ENCODE measurements around the gene WDR74.

The WDR74 gene

DNA sequence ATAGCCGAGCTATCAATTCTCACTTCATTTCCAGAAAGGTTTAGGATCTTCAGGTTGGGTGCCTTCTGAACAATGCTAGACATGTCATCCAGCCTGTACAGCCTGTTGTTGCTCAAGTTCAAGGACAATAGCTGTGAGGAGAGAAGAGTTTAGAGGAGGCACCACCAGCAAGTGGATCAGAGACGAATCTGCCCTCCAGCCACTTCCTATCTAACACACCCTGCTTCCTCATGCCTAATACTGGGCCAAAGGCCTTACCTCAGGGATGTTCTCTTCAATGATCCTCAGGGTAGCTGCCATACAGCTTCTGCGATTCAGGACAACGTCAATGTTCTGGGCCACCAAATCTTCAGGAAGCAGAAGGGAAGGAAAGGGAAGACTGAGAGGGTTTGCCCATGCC, 38.3 kb downstream of the WDR74 start:
- no peak overlapping the region for H3K23ac ChIP-seq (ENCODE audit: low read length)
- no peak overlapping the region for H3K4me2 ChIP-seq (ENCODE audit: low read length)
- peaks cover 12% of the 10 kb centered on the region for H3K79me1 ChIP-seq (ENCODE audit: low read length)
- peaks cover 22% of the 10 kb centered on the region for H3K36me3 ChIP-seq (ENCODE audit: control insufficient read depth, insufficient read depth, low read length)
- no CpG with 5 or more reads among the region's 4 CpGs for WGBS (ENCODE audit: extremely low coverage, insufficient coverage, low lambda C conversion rate)
- H2BK120ac ChIP-seq (ENCODE audit: low read depth, low read length) = no peak overlapping the region
- peaks cover 5% of the 10 kb centered on the region for H3K4me1 ChIP-seq (ENCODE audit: control insufficient read depth, low read depth, low read length)
- no peak overlapping the region for H2AK5ac ChIP-seq (ENCODE audit: low read length)
- no peak overlapping the region for H4K5ac ChIP-seq (ENCODE audit: low read length)
- no peak overlapping the region for H3K18ac ChIP-seq (ENCODE audit: low read length)
- no peak for DNase-seq
- no peak overlapping the region for H3K9ac ChIP-seq (ENCODE audit: low read length)
- H4K8ac ChIP-seq (ENCODE audit: low read depth, low read length) = no peak overlapping the region
- H2BK5ac ChIP-seq (ENCODE audit: low read length) = no peak overlapping the region
- no peak overlapping the region for H3K4ac ChIP-seq (ENCODE audit: low read depth, low read length)
- no peak overlapping the region for H2BK15ac ChIP-seq (replicated peaks; ENCODE audit: low read depth)
- no peak overlapping the region for H3K4me3 ChIP-seq (ENCODE audit: low read length)
- H3K27me3 ChIP-seq (ENCODE audit: insufficient read depth, low read length, poor library complexity) = no peaks in the 10 kb centered on the region
- no peak overlapping the region for H3K27ac ChIP-seq (ENCODE audit: low read depth, low read length)
- no peak overlapping the region for H3K56ac ChIP-seq (ENCODE audit: low read length)
- H3K79me2 ChIP-seq (ENCODE audit: control insufficient read depth, insufficient read depth, low read length) = peaks cover 18% of the 10 kb centered on the region

DNA sequence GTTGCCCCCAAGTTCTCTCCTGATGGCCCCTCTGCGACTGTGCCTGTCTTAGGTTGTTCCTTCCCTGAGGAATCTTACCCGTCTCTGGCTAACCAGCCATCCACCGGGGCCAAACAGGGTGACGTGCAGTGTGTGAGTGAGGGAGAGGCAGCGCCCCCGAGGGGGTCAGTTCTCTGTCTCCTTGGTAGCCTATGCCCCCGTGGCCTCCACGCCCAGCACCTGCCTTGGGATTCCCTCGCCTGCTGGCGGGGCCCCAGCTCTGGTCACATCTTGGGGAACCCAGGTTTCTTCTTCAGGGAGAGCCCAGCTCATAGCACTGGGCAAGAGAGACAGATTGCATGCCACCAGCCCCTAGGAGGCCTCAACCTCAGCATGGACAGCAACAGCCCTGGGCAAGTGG, 39.9 kb downstream of the WDR74 start:
- no peak overlapping the region for H3K23ac ChIP-seq (ENCODE audit: low read length)
- WGBS (ENCODE audit: extremely low coverage, insufficient coverage, low lambda C conversion rate) = no CpG with 5 or more reads among the region's 10 CpGs
- H2BK5ac ChIP-seq (ENCODE audit: low read length) = no peak overlapping the region
- no peak overlapping the region for H2BK15ac ChIP-seq (replicated peaks; ENCODE audit: low read depth)
- no peak overlapping the region for H4K8ac ChIP-seq (ENCODE audit: low read depth, low read length)
- H3K4ac ChIP-seq (ENCODE audit: low read depth, low read length) = no peak overlapping the region
- H3K4me2 ChIP-seq (ENCODE audit: low read length) = no peak overlapping the region
- no peak overlapping the region for H3K9ac ChIP-seq (ENCODE audit: low read length)
- H3K4me3 ChIP-seq (ENCODE audit: low read length) = no peak overlapping the region
- H3K27ac ChIP-seq (ENCODE audit: low read depth, low read length) = no peak overlapping the region
- H3K79me1 ChIP-seq (ENCODE audit: low read length) = peaks cover 11% of the 10 kb centered on the region
- H2BK120ac ChIP-seq (ENCODE audit: low read depth, low read length) = no peak overlapping the region
- DNase-seq = no peak
- H3K36me3 ChIP-seq (ENCODE audit: control insufficient read depth, insufficient read depth, low read length) = peaks cover 29% of the 10 kb centered on the region
- peaks cover 3% of the 10 kb centered on the region for H3K4me1 ChIP-seq (ENCODE audit: control insufficient read depth, low read depth, low read length)
- no peaks in the 10 kb centered on the region for H3K27me3 ChIP-seq (ENCODE audit: insufficient read depth, low read length, poor library complexity)
- H3K18ac ChIP-seq (ENCODE audit: low read length) = no peak overlapping the region
- H4K5ac ChIP-seq (ENCODE audit: low read length) = no peak overlapping the region
- H2AK5ac ChIP-seq (ENCODE audit: low read length) = no peak overlapping the region
- peaks cover 13% of the 10 kb centered on the region for H3K79me2 ChIP-seq (ENCODE audit: control insufficient read depth, insufficient read depth, low read length)
- no peak overlapping the region for H3K56ac ChIP-seq (ENCODE audit: low read length)

DNA sequence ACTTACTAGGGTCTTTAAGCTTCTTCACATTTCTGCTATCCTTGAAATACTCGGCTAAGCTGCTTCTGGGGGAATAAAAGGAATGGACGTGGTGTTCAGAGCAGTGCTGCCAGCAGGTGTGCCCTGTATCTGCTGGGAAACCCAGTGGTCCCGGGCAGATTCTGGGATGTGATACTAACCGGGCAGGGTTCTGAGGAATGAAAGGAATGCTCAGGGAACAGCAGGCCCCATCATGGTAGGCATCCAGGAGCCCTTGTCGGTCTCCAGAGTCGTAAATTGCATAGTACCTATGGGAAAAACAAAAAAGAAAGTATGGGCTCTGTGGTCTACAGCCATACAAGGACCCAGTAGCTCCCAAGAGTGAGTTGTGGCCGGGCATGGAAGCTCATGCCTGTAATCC, 43.1 kb downstream of the WDR74 start:
- Histone ChIP-seq H3K36me3 (ENCODE audit: control insufficient read depth, insufficient read depth, low read length) (peaks cover 31% of the 10 kb centered on the region), H3K4me2 (ENCODE audit: low read length) (no peak overlapping the region)

DNA sequence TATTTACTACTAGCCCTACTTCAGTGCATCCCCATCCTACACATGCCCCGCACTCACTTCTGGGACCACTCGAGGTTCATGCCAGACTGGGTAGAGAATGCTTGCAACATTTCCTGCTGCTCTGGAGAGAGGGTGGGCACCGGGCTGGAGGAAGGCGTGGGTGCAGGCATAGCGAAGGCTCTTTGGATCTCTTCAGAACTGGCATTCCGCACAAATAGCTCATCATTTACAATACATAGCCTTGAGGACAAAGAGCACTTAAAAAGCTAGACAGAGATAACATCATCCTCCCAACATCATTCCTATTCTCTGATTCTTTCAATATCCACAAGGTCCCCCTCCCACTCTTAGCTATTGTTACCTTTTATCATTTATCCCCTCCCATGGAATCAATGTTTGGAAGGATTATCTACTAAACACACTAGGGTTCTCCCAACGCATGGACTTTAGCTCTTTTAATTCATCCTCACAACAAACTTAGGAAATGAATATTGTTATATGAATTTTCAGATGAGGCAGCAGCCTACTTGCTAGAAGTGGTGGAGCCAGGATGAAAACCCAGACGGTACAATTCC, 45.1 kb downstream of the WDR74 start:
- WGBS (ENCODE audit: extremely low coverage, insufficient coverage, low lambda C conversion rate) = no CpG with 5 or more reads among the region's 8 CpGs
- peaks cover 21% of the 10 kb centered on the region for H3K36me3 ChIP-seq (ENCODE audit: control insufficient read depth, insufficient read depth, low read length)
- H3K79me1 ChIP-seq (ENCODE audit: low read length) = peaks cover 9% of the 10 kb centered on the region

More for the DNA sequence above, 43.1 kb downstream of the WDR74 start:
- Histone ChIP-seq H4K5ac (ENCODE audit: low read length) (no peak overlapping the region), H3K4me3 (ENCODE audit: low read length) (no peak overlapping the region), H3K79me2 (ENCODE audit: control insufficient read depth, insufficient read depth, low read length) (peaks cover 4% of the 10 kb centered on the region), H3K4me1 (ENCODE audit: control insufficient read depth, low read depth, low read length) (no peaks in the 10 kb centered on the region), H3K9ac (ENCODE audit: low read length) (no peak overlapping the region), H2BK5ac (ENCODE audit: low read length) (no peak overlapping the region), H3K18ac (ENCODE audit: low read length) (no peak overlapping the region), H3K79me1 (ENCODE audit: low read length) (peaks cover 2% of the 10 kb centered on the region), H2BK15ac (replicated peaks; ENCODE audit: low read depth) (no peak overlapping the region), H3K27me3 (ENCODE audit: insufficient read depth, low read length, poor library complexity) (no peaks in the 10 kb centered on the region), H2BK120ac (ENCODE audit: low read depth, low read length) (no peak overlapping the region), H3K27ac (ENCODE audit: low read depth, low read length) (no peak overlapping the region), H3K23ac (ENCODE audit: low read length) (no peak overlapping the region), H3K56ac (ENCODE audit: low read length) (no peak overlapping the region), H2AK5ac (ENCODE audit: low read length) (no peak overlapping the region), H3K4ac (ENCODE audit: low read depth, low read length) (no peak overlapping the region), H4K8ac (ENCODE audit: low read depth, low read length) (no peak overlapping the region)
- peak; percentile 63 for DNase-seq
- no CpG with 5 or more reads among the region's 7 CpGs for WGBS (ENCODE audit: extremely low coverage, insufficient coverage, low lambda C conversion rate)

DNA sequence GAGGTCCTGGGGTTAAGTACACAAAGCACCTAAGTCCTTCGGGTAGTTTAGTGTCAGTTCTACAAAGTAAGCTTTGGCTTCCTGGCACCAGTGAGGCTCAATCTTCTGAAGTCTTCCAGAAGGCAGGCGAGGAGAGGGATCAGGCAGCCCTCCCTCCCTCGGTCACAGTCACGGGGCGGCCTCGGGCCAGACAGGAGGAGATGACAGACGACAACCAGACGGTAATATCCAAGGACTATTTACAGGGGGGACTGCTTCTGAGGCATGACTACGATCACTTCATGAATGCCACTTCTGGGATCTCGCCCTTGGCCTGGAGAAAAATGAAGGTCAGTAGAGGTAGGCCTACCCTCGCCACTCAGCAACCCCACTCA, 47.2 kb downstream of the WDR74 start:
- peaks cover 28% of the 10 kb centered on the region for H3K79me2 ChIP-seq (ENCODE audit: control insufficient read depth, insufficient read depth, low read length)
- no peaks in the 10 kb centered on the region for H3K27me3 ChIP-seq (ENCODE audit: insufficient read depth, low read length, poor library complexity)
- H3K56ac ChIP-seq (ENCODE audit: low read length) = peak overlapping the region; percentile 63
- no peak overlapping the region for H2BK120ac ChIP-seq (ENCODE audit: low read depth, low read length)
- no peak overlapping the region for H3K23ac ChIP-seq (ENCODE audit: low read length)
- DNase-seq = peak; percentile 57
- H3K36me3 ChIP-seq (ENCODE audit: control insufficient read depth, insufficient read depth, low read length) = peaks cover 22% of the 10 kb centered on the region
- no CpG with 5 or more reads among the region's 11 CpGs for WGBS (ENCODE audit: extremely low coverage, insufficient coverage, low lambda C conversion rate)
- H3K4me3 ChIP-seq (ENCODE audit: low read length) = no peak overlapping the region
- H3K27ac ChIP-seq (ENCODE audit: low read depth, low read length) = peak overlapping the region; percentile 30
- H3K18ac ChIP-seq (ENCODE audit: low read length) = no peak overlapping the region
- H2BK5ac ChIP-seq (ENCODE audit: low read length) = no peak overlapping the region
- H2AK5ac ChIP-seq (ENCODE audit: low read length) = no peak overlapping the region
- H2BK15ac ChIP-seq (replicated peaks; ENCODE audit: low read depth) = no peak overlapping the region
- H4K5ac ChIP-seq (ENCODE audit: low read length) = no peak overlapping the region
- H3K4ac ChIP-seq (ENCODE audit: low read depth, low read length) = no peak overlapping the region
- no peak overlapping the region for H3K4me2 ChIP-seq (ENCODE audit: low read length)
- peak overlapping the region; percentile 42 for H3K9ac ChIP-seq (ENCODE audit: low read length)
- no peak overlapping the region for H4K8ac ChIP-seq (ENCODE audit: low read depth, low read length)
- peaks cover 16% of the 10 kb centered on the region for H3K79me1 ChIP-seq (ENCODE audit: low read length)
- H3K4me1 ChIP-seq (ENCODE audit: control insufficient read depth, low read depth, low read length) = peaks cover 2% of the 10 kb centered on the region

More for the DNA sequence above, 45.1 kb downstream of the WDR74 start:
- no peak overlapping the region for H3K4me3 ChIP-seq (ENCODE audit: low read length)
- no peak overlapping the region for H2AK5ac ChIP-seq (ENCODE audit: low read length)
- no peak overlapping the region for H3K56ac ChIP-seq (ENCODE audit: low read length)
- H2BK120ac ChIP-seq (ENCODE audit: low read depth, low read length) = no peak overlapping the region
- no peak overlapping the region for H2BK15ac ChIP-seq (replicated peaks; ENCODE audit: low read depth)
- no peaks in the 10 kb centered on the region for H3K27me3 ChIP-seq (ENCODE audit: insufficient read depth, low read length, poor library complexity)
- no peak overlapping the region for H4K8ac ChIP-seq (ENCODE audit: low read depth, low read length)
- no peak overlapping the region for H3K23ac ChIP-seq (ENCODE audit: low read length)
- no peak overlapping the region for H3K4me2 ChIP-seq (ENCODE audit: low read length)
- no peak overlapping the region for H3K4ac ChIP-seq (ENCODE audit: low read depth, low read length)
- no peak overlapping the region for H3K9ac ChIP-seq (ENCODE audit: low read length)
- H2BK5ac ChIP-seq (ENCODE audit: low read length) = no peak overlapping the region
- H3K4me1 ChIP-seq (ENCODE audit: control insufficient read depth, low read depth, low read length) = peaks cover 2% of the 10 kb centered on the region
- no peak for DNase-seq
- H3K18ac ChIP-seq (ENCODE audit: low read length) = no peak overlapping the region
- H3K27ac ChIP-seq (ENCODE audit: low read depth, low read length) = no peak overlapping the region
- H3K79me2 ChIP-seq (ENCODE audit: control insufficient read depth, insufficient read depth, low read length) = peaks cover 22% of the 10 kb centered on the region
- H4K5ac ChIP-seq (ENCODE audit: low read length) = no peak overlapping the region
